Omental fat pad (tissue), 4 donors: ENCODE data around the gene VWA5A. TPM values are rescaled to one million over a fixed set of nuclear protein-coding genes. Genes with fewer than 3 reads are reported as not detected.

ENCODE experiments used
- ATAC-seq: fragments of 150-250 bp; one replicate; pipeline ENCODE4 v1.9.1; 2016; ENCODE audit warnings: mild to moderate bottlenecking, moderate library complexity; ENCODE audit not compliant: low FRiP score
- DNase-seq: peaks from one replicate; pipeline ENCODE4 v3.0.0-alpha.2; 2019; ENCODE audit warnings: low spot score
- total RNA-seq, 4 donors: library from RNA; depleted of rRNA; stranded (reverse); fragments of >200 nt; gene quantifications; one replicate each; pipeline ENCODE4 v1.1.0, GENCODE V29; 2016
- TF ChIP-seq, protein P1 (sequence below), 3 donors: fragments of 450-650 bp; IDR thresholded peaks; one replicate each; pipeline ENCODE4 v1.5.1; 2016 to 2017; ENCODE audit warnings: antibody characterized with exemption in 3 of 3, mild to moderate bottlenecking in 3 of 3, moderate library complexity in 2 of 3

The VWA5A gene
- total RNA-seq, 4 donors from 2014 or later: 9.7 to 19.5 (median 15.0) TPM

DNA sequence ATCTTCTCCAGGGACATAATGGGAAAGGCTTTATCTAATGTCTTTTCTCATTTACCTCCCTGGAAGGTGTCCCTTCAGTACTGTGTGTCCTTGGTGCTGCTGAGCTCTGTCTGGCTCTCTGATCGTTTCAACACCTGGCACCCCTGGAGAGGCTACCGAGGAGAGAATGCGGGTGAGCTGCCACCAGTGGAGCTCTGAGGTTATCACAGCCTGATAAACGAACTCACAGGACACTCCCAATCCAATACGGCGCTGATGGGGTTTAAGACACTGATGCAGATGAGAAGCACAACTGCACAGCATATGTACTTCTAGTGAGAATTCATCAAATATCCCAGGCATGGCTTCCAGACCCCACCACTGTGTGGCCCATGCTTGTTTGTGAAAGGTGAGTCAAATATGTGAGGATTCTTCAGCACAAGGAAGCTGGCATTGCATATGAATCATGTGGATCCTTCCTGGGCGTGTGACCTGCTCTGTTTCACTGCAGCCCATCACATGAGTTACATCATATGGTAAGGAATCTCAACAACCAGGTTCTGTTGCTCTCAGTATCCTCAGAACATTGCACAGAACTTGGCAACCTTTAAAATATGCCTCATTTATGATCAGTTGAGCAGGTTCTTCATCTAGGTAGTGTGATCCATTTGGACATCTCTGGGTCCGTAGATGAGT is 34.8 kb upstream of the VWA5A start:
- DNase-seq (no peak), ATAC-seq (no peak)
- TF ChIP-seq, protein P1, sequence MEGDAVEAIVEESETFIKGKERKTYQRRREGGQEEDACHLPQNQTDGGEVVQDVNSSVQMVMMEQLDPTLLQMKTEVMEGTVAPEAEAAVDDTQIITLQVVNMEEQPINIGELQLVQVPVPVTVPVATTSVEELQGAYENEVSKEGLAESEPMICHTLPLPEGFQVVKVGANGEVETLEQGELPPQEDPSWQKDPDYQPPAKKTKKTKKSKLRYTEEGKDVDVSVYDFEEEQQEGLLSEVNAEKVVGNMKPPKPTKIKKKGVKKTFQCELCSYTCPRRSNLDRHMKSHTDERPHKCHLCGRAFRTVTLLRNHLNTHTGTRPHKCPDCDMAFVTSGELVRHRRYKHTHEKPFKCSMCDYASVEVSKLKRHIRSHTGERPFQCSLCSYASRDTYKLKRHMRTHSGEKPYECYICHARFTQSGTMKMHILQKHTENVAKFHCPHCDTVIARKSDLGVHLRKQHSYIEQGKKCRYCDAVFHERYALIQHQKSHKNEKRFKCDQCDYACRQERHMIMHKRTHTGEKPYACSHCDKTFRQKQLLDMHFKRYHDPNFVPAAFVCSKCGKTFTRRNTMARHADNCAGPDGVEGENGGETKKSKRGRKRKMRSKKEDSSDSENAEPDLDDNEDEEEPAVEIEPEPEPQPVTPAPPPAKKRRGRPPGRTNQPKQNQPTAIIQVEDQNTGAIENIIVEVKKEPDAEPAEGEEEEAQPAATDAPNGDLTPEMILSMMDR (IDR thresholded peaks at IDR 0.05): no peak

DNA sequence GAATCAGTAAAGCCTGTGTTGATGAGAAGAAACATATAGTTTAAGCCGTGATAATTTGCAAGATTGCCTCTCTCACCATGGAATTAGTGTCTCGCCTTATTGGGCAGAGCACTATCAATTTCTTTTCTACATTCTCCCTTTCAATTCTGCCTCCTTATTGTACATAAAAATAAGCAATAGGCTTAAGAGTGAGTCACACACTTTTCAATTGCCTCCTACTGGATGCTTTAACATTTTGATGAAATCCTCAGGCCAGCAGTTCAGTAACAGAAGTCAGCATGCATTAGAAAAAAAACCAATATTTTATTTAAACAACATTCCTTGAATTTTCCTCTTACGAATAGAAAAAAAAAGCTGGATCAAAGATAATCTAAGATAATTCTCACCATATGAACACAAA is 33.8 kb upstream of the VWA5A start:
- ATAC-seq: no peak

DNA sequence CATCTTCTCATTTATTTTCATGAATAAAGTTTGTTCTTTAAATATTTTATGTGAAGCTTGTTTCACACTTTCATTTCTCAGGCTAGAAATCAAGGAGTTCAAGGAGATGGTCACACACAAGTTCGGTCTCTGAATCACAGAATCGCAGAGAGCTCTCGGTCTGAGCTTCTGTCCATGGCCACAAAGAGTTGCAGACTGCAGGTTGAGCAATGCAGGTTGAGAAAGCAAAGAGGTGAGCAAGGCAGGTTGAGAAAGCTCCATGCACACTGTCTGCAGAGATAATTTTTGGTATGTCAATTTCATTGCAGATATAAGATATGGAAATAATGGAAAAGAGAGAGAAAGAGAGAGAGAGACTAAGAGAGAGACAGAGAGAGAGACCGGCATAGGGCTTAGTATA is 32.9 kb upstream of the VWA5A start:
- TF ChIP-seq, protein P1 (IDR thresholded peaks at IDR 0.05): no peak
- ATAC-seq (no peak), DNase-seq (no peak)

More for the DNA sequence above, 33.8 kb upstream of the VWA5A start:
- no peak for DNase-seq
- TF ChIP-seq, protein P1 (IDR thresholded peaks at IDR 0.05): no peak

DNA sequence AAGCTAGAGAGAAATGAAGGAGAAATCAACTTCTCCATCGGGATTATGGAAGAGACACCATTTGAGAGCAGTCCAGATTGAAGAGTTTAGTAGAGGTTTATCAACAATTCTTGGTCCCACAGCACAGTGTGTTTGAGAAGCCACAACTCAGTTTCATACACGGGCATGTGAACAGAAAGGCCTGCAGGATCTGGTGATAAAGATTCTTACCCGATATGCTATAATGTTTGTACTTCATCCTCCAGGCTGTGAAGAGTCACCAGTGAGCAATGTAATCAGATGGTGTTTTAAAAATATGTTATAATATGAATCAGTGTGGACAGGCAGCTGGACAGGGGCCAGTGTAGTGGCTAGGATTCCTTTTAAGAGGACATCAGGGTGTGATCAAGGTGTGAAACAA is 29.7 kb upstream of the VWA5A start:
- DNase-seq (no peak), ATAC-seq (no peak)
- TF ChIP-seq, protein P1 (IDR thresholded peaks at IDR 0.05): no peak

DNA sequence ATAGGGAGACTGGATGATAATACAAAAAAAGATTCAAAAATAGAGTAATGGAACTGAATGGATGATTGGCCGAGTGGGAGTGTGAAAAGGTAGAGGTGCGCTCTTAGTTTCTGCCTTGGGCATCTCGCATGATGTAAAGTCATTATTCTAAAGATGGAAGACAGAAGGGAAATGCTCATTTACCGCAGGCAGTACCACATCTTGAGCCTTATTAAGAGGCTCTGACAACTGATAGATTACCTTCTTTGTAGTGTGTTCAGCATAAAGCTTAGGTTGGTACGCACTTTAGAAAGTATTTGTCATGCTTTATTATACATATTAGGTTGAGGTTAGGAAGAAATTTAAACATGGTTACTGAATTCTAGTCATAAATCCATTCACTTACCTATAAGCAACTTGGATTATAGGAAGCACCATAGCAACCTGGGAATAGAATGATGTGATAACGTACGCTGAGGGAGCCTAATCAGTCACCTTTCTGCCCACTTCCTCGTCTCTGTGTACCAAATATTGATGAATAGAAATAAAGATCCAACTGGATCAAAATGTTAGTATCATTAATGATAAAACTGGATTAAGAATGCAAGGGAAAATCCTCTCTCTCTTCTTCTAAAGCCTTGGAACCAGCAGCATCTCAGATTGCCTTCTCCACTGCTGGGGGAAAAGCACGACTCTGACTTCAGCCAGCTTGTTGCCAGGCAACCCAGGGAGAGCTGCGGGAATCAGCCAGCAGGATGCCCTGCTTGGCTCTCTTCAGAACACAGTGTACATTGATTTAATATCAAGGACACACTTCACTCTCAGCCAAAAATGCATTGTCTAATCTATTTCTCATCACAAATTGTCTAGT is 29.0 kb upstream of the VWA5A start:
- ATAC-seq (no peak), DNase-seq (no peak)
- TF ChIP-seq, protein P1 (IDR thresholded peaks at IDR 0.05): no peak

DNA sequence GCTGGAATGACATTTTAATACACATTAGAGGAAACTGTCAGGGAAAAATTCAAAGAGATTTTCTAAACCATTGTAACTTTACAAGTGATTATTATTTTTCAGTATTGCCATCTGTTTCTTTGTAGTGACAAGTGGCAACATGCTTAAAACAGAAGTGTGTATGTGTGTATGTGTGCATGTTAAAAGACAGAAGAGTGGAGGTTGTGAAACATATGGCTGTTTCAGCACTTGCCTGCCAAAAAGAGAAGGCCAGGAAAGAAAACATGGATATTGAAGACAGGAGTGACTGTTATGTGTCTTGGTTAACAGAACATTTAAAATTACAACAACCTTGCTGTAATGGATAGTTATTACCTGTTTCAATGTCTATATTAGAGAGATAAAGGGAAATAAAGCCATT is 24.3 kb upstream of the VWA5A start:
- TF ChIP-seq, protein P1 (IDR thresholded peaks at IDR 0.05): no peak
- ATAC-seq (no peak), DNase-seq (no peak)
